HepG2 (cell line): ENCODE results near the gene DNAJB2. TPM values are rescaled to one million over a fixed set of nuclear protein-coding genes. Genes with fewer than 3 reads are reported as not detected.
A peak's percentile ranks its signal among the peaks of the same experiment; 100 is the strongest.

Source experiments
- ATAC-seq: fragments of 200-7000 bp; cut with Tn5 transposase; 3 replicates; pipeline ENCODE4 v1.9.1; 2020; ENCODE audit warnings: mild to moderate bottlenecking, moderate library complexity
- BruUV-seq: library from RNA; stranded (reverse); fragments of 400-500 nt; replicated peaks from 2 replicates; lab custom pipeline; 2021; lab: Mats Ljungman, UMichigan
- CTCF ChIA-PET: fragments of 300-600 bp; formaldehyde crosslinking; extraction: SDS; loops from one replicate; lab custom pipeline; 2021; ENCODE audit warnings: low total read pairs, inconsistent platforms, low intra/inter-chr PET ratio; lab: Yijun Ruan, JAX
- POLR2A ChIA-PET: fragments of 350-600 bp; sonication (Branson Sonifier 250); formaldehyde crosslinking; loops from one replicate; lab custom pipeline; 2020; ENCODE audit warnings: antibody characterized with exemption, inconsistent platforms; lab: Yijun Ruan, JAX
- DNase-seq: peaks from one replicate; pipeline ENCODE4 v3.0.0-alpha.2; 2015; ENCODE audit warnings: low spot score
- FAIRE-seq: peaks from 3 replicates; lab custom pipeline; 2011; peaks lifted over from hg19 to GRCh38; lab: Jason Lieb, UNC
- H2AFZ ChIP-seq: one replicate; pipeline ENCODE4 v1.6.1; 2011; ENCODE audit warnings: low read length, inconsistent platforms
- H3K27ac ChIP-seq: fragments of 300-600 bp; 3 replicates; pipeline ENCODE4 v1.8.0; 2011; ENCODE audit warnings: mixed run types, mild to moderate bottlenecking, mixed read lengths, low read length, inconsistent platforms; ENCODE audit not compliant: insufficient read depth; ENCODE audit errors: extremely low read length
- H3K27me3 ChIP-seq, 2 experiments: fragments of 200-600 bp in 1 of 2; 2 replicates in 1 of 2; 3 replicates in 1 of 2; pipeline versions ENCODE4 v1.6.0 to v1.8.0; 2011; ENCODE audit warnings: low read length in 2 of 2, mild to moderate bottlenecking in 2 of 2, moderate library complexity in 2 of 2, inconsistent platforms in 1 of 2; ENCODE audit not compliant: insufficient read depth in 2 of 2, control insufficient read depth in 1 of 2
- H3K36me3 ChIP-seq, 2 experiments: fragments of 200-600 bp in 1 of 2; replicated peaks in 1 of 2; 2 replicates in 1 of 2; 3 replicates in 1 of 2; pipeline versions ENCODE4 v1.5.1 to v1.8.0; 2011; ENCODE audit warnings: low read length in 2 of 2, inconsistent platforms in 1 of 2; ENCODE audit not compliant: insufficient read depth in 2 of 2, control insufficient read depth in 1 of 2
- H3K4me1 ChIP-seq: 2 replicates; pipeline ENCODE4 v1.5.1; 2012; ENCODE audit warnings: low read length, inconsistent platforms; ENCODE audit not compliant: insufficient read depth
- H3K4me2 ChIP-seq: 2 replicates; pipeline ENCODE4 v1.6.0; 2011; ENCODE audit warnings: low read depth, low read length, inconsistent platforms
- H3K4me3 ChIP-seq, 3 experiments: fragments of 200-600 bp in 1 of 3; sonication (generic), shearing (Covaris generic) in 1 of 3; replicated peaks in 1 of 3; 2 replicates each; pipeline ENCODE4 v1.5.1; 2011 to 2016; ENCODE audit warnings: low read length in 3 of 3, inconsistent platforms in 2 of 3, low read depth in 2 of 3, mild to moderate bottlenecking in 2 of 3, control low read depth in 1 of 3, mixed read lengths in 1 of 3; ENCODE audit not compliant: insufficient read depth in 1 of 3
- H3K79me2 ChIP-seq: one replicate; pipeline ENCODE4 v1.6.1; 2011; ENCODE audit warnings: low read length, inconsistent platforms; ENCODE audit not compliant: insufficient read depth
- H3K9ac ChIP-seq: 2 replicates; pipeline ENCODE4 v1.6.0; 2011; ENCODE audit warnings: mild to moderate bottlenecking, low read depth, low read length, inconsistent platforms; ENCODE audit not compliant: insufficient read depth
- H3K9me3 ChIP-seq: 2 replicates; pipeline ENCODE4 v1.5.1; 2012; ENCODE audit warnings: mild to moderate bottlenecking, low read length
- H4K20me1 ChIP-seq: 2 replicates; pipeline ENCODE4 v1.6.0; 2011; ENCODE audit warnings: inconsistent platforms, mild to moderate bottlenecking, low read length, moderate library complexity; ENCODE audit not compliant: insufficient read depth
- CEBPB ChIP-seq: IDR thresholded peaks from 2 replicates; pipeline ENCODE4 v1.6.1; 2011; ENCODE audit warnings: low read depth, low read length, improper control_type of control experiment, borderline replicate concordance
- HOMEZ ChIP-seq: IDR thresholded peaks from 2 replicates; pipeline ENCODE4 v1.6.1; 2016; ENCODE audit warnings: low read depth
- HOXA9 ChIP-seq: sonication (generic); formaldehyde crosslinking; IDR thresholded peaks from 2 replicates; pipeline ENCODE4 v1.8.1; 2022; ENCODE audit warnings: missing genetic modification reagents, mild to moderate bottlenecking, moderate library complexity, borderline replicate concordance
- MYNN ChIP-seq: sonication (generic); formaldehyde crosslinking; IDR thresholded peaks from 2 replicates; pipeline ENCODE4 v1.4.0; 2020; ENCODE audit warnings: mild to moderate bottlenecking, low read depth, missing genetic modification reagents
- NR0B2 ChIP-seq: sonication (generic); formaldehyde crosslinking; IDR thresholded peaks from 2 replicates; pipeline ENCODE4 v1.4.0; 2020; ENCODE audit warnings: mild to moderate bottlenecking, missing genetic modification reagents
- NR3C1 ChIP-seq: sonication (generic); formaldehyde crosslinking; IDR thresholded peaks from 2 replicates; pipeline ENCODE4 v1.4.0; 2020; ENCODE audit warnings: missing genetic modification reagents
- PATZ1 ChIP-seq: sonication (generic); formaldehyde crosslinking; IDR thresholded peaks from 2 replicates; pipeline ENCODE4 v1.4.0; 2020; ENCODE audit warnings: missing genetic modification reagents
- RBAK ChIP-seq: sonication (generic); formaldehyde crosslinking; IDR thresholded peaks from 2 replicates; pipeline ENCODE4 v1.5.1; 2020; ENCODE audit warnings: mild to moderate bottlenecking, missing genetic modification reagents
- REPIN1 ChIP-seq: sonication (generic); formaldehyde crosslinking; IDR thresholded peaks from 2 replicates; pipeline ENCODE4 v1.8.0; 2022; ENCODE audit warnings: missing genetic modification reagents, low read depth, mild to moderate bottlenecking, borderline replicate concordance
- ZBTB38 ChIP-seq: sonication (generic); formaldehyde crosslinking; IDR thresholded peaks from 2 replicates; pipeline ENCODE4 v1.5.1; 2020; ENCODE audit warnings: mild to moderate bottlenecking, missing genetic modification reagents
- ZMAT5 ChIP-seq: sonication (generic); formaldehyde crosslinking; IDR thresholded peaks from 2 replicates; pipeline ENCODE4 v1.5.0; 2020; ENCODE audit warnings: mild to moderate bottlenecking, low read depth, missing genetic modification reagents, borderline replicate concordance
- ZNF597 ChIP-seq: sonication (generic); formaldehyde crosslinking; IDR thresholded peaks from 2 replicates; pipeline ENCODE4 v1.5.0; 2020; ENCODE audit warnings: missing genetic modification reagents
- WGBS: methylation state at CpG from one replicate; pipeline ENCODE4 v1.1.6; 2017; ENCODE audit warnings: low lambda C conversion rate; 5-methylcytosine and 5-hydroxymethylcytosine counted together
- in situ Hi-C: cut with HindIII; loops from 2 replicates; pipeline ENCODE4 v1.10.0; 2017; ENCODE audit warnings: low pct_unique_long_range_greater_than_20kb; ENCODE audit not compliant: extremely low pct_ligation_motif_present
- intact Hi-C: fragments of 100-400 bp; cut with micrococcal nuclease; formaldehyde crosslinking; loops from one replicate; pipeline ENCODE4 v1.10.0; 2022; ENCODE audit not compliant: unreplicated experiment
- polyA plus RNA-seq, 8 experiments: library from polyadenylated mRNA; depleted of rRNA in 3 of 8; stranded (reverse) in 7 of 8; unstranded in 1 of 8; fragments of >200 nt; fragmentation: Illumina TruSeq in 4 of 8; extraction: Trizol in 4 of 8; gene quantifications; 2 replicates each; pipeline versions ENCODE4 v1.2.1 to v1.2.3, GENCODE V29; 2011 to 2016; ENCODE audit warnings: low read depth in 4 of 8, missing spikeins in 1 of 8, mixed read lengths in 1 of 8; ENCODE audit not compliant: insufficient read depth in 1 of 8
- total RNA-seq, 5 experiments: library from RNA; depleted of rRNA; stranded (reverse); fragments of >200 nt; fragmentation: Illumina TruSeq; extraction: Trizol; gene quantifications; 2 replicates each; pipeline ENCODE4 v1.2.3, GENCODE V29; 2016; ENCODE audit warnings: low read depth in 1 of 5

DNAJB2 gene
- total and polyA plus RNA-seq, 2 of the 13 experiments (the other 11 are each of a cell fraction or from before 2014, with no cell fraction given) = 21.3 to 31.1 TPM

- H3K36me3 ChIP-seq = peaks cover 1 to 13% of the 10 kb centered on the region in 2 experiments; a peak in 4 of 5 replicates
- WGBS = under 1% methylated on average over 21 of the region's 46 CpGs
- H3K9ac ChIP-seq = peak within 1 kb of the TSS; percentile 90
- DNase-seq = peak; percentile 89
- no peaks in the 10 kb centered on the region for H3K9me3 ChIP-seq
- ChIA-PET POLR2A (interaction anchor here (0.6 to 3.2 kb wide), 28 partner anchors 9 to 463 kb away, joined by 3 to 69 read pairs (median 6); partner anchors contain the start of genes ABCB6, ANKZF1, ATG9A and CNPPD1), CTCF (no interaction called here)
- peak; percentile 81 for ATAC-seq
- H3K4me2 ChIP-seq = peak within 1 kb of the TSS; percentile 90
- peaks cover 53% of the 10 kb centered on the region for H3K4me1 ChIP-seq
- FAIRE-seq = peak; percentile 94
- in situ Hi-C loops (no loop called here), intact Hi-C loops (loop anchor here (1.0 kb wide), 1 partner anchor 16 kb away; the partner anchor contains the start of genes ANKZF1 and ATG9A)
- no peaks in the 10 kb centered on the region for H4K20me1 ChIP-seq
- H3K79me2 ChIP-seq = peaks cover 14% of the 10 kb centered on the region
- no peak within 1 kb of the TSS for H2AFZ ChIP-seq
- no peaks in the 10 kb centered on the region; a peak in 1 of 5 replicates for H3K27me3 ChIP-seq
- H3K27ac ChIP-seq = peak within 1 kb of the TSS; percentile 72
- BruUV-seq = TSS peak; percentile 71
- H3K4me3 ChIP-seq = peak within 1 kb of the TSS; percentile 88 to 97 (median 93)
- TF ChIP-seq ZNF597 = no peak
- peak; percentile 84; the same call in 1 of the 2 replicates for TF ChIP-seq MYNN
- no peak for TF ChIP-seq HOXA9 (CRISPR knock-in tag)
- peak; percentile 82 for TF ChIP-seq PATZ1 (CRISPR knock-in tag)
- TF ChIP-seq ZMAT5 = no peak
- TF ChIP-seq HOMEZ = peak; percentile 47; the same call in 1 of the 2 replicates
- no peak for TF ChIP-seq NR3C1
- TF ChIP-seq NR0B2 = peak; percentile 32; the same call in 1 of the 2 replicates
- TF ChIP-seq ZBTB38 (CRISPR knock-in tag) = peak; percentile 78
- no peak for TF ChIP-seq CEBPB
- TF ChIP-seq REPIN1 (CRISPR knock-in tag) = peak; percentile 33; the same call in 1 of the 2 replicates
- no peak for TF ChIP-seq RBAK (CRISPR knock-in tag)
Measured at GRCh38 chr2:219245148-219245898, 33.8 kb upstream of the DNAJB2 start, which contains the start of the genes GLB1L and STK16. Gene GLB1L (minus strand): TSS chr2:219245444. CDS start chr2:219243573, 1,871 bp downstream. Gene STK16 (plus strand): TSS chr2:219245479. CDS start chr2:219246000, 521 bp downstream.
